IMR-90 (cell line): ENCODE data around the gene VPS8. TPM values are rescaled to one million over a fixed set of nuclear protein-coding genes. Genes with fewer than 3 reads are reported as not detected.
A peak's percentile ranks its signal among the peaks of the same experiment; 100 is the strongest.

Source experiments
- ATAC-seq: fragments of 200-7000 bp; cut with Tn5 transposase; 2 replicates; pipeline ENCODE4 v1.9.1; 2020; ENCODE audit warnings: low read depth, mild to moderate bottlenecking, moderate library complexity
- BruUV-seq: library from RNA; stranded (reverse); fragments of 400-500 nt; replicated peaks from 2 replicates; lab custom pipeline; 2021; lab: Mats Ljungman, UMichigan
- CTCF ChIA-PET: fragments of 300-600 bp; formaldehyde crosslinking; extraction: SDS; loops from one replicate; lab custom pipeline; 2021; ENCODE audit warnings: antibody characterized with exemption; lab: Yijun Ruan, JAX
- POLR2A ChIA-PET: fragments of 300-600 bp; sonication (Branson Sonifier 250); formaldehyde crosslinking; loops from one replicate; lab custom pipeline; 2022; ENCODE audit warnings: antibody characterized with exemption; ENCODE audit not compliant: unreplicated experiment; lab: Charles Lee
- DNase-seq: peaks from one replicate; pipeline ENCODE4 v3.0.0; 2013
- H2AFZ ChIP-seq: replicated peaks from 2 replicates; pipeline ENCODE3; 2013; ENCODE audit warnings: low read length, mild to moderate bottlenecking; ENCODE audit not compliant: poor library complexity
- H2AK5ac ChIP-seq: 2 replicates; pipeline ENCODE4 v1.6.1; 2013; ENCODE audit warnings: low read depth, low read length, inconsistent platforms
- H2AK9ac ChIP-seq: replicated peaks from 2 replicates; pipeline ENCODE3; 2013; ENCODE audit warnings: mild to moderate bottlenecking, low read depth, low read length, moderate library complexity; ENCODE audit not compliant: poor library complexity
- H2BK120ac ChIP-seq: 2 replicates; pipeline ENCODE4 v1.6.1; 2013; ENCODE audit warnings: low read depth, low read length, inconsistent platforms
- H2BK15ac ChIP-seq: 3 replicates; pipeline ENCODE4 v1.6.1; 2013; ENCODE audit warnings: low read depth, low read length, inconsistent platforms
- H2BK20ac ChIP-seq: 2 replicates; pipeline ENCODE4 v1.6.1; 2013; ENCODE audit warnings: low read depth, mild to moderate bottlenecking, inconsistent platforms, low read length, moderate library complexity
- H2BK5ac ChIP-seq: 2 replicates; pipeline ENCODE4 v1.6.1; 2013; ENCODE audit warnings: mild to moderate bottlenecking, low read depth, low read length, inconsistent platforms; ENCODE audit not compliant: poor library complexity, severe bottlenecking
- H3K14ac ChIP-seq: replicated peaks from 2 replicates; pipeline ENCODE4 v1.6.1; 2013; ENCODE audit warnings: low read depth, low read length, inconsistent platforms
- H3K18ac ChIP-seq: 2 replicates; pipeline ENCODE4 v1.6.1; 2013; ENCODE audit warnings: low read depth, low read length, control low read depth
- H3K23ac ChIP-seq: 2 replicates; pipeline ENCODE4 v1.6.1; 2013; ENCODE audit warnings: low read depth, low read length, inconsistent platforms
- H3K27ac ChIP-seq: 2 replicates; pipeline ENCODE4 v1.5.1; 2013; ENCODE audit warnings: mild to moderate bottlenecking, control low read depth, low read length; ENCODE audit not compliant: insufficient read depth
- H3K27me3 ChIP-seq: 2 replicates; pipeline ENCODE4 v1.6.1; 2013; ENCODE audit warnings: low read length; ENCODE audit not compliant: control insufficient read depth, insufficient read depth
- H3K36me3 ChIP-seq: 2 replicates; pipeline ENCODE4 v1.6.1; 2013; ENCODE audit warnings: low read length, mixed read lengths; ENCODE audit not compliant: control insufficient read depth, insufficient read depth
- H3K4ac ChIP-seq: 2 replicates; pipeline ENCODE4 v1.6.1; 2013; ENCODE audit warnings: low read depth, low read length, inconsistent platforms
- H3K4me1 ChIP-seq: 2 replicates; pipeline ENCODE4 v1.6.1; 2013; ENCODE audit warnings: low read length, mixed read lengths; ENCODE audit not compliant: control insufficient read depth, insufficient read depth
- H3K4me2 ChIP-seq: 2 replicates; pipeline ENCODE4 v1.6.1; 2013; ENCODE audit warnings: low read depth, mild to moderate bottlenecking, control low read depth, low read length, moderate library complexity
- H3K4me3 ChIP-seq: 2 replicates; pipeline ENCODE4 v1.5.1; 2013; ENCODE audit warnings: low read depth, mild to moderate bottlenecking, control low read depth, low read length, moderate library complexity; ENCODE audit not compliant: insufficient read depth
- H3K56ac ChIP-seq: 2 replicates; pipeline ENCODE4 v1.6.1; 2013; ENCODE audit warnings: low read length, inconsistent platforms; ENCODE audit not compliant: insufficient read depth; ENCODE audit errors: extremely low read depth
- H3K79me1 ChIP-seq, 2 experiments: 2 replicates each; pipeline ENCODE4 v1.6.1; 2013; ENCODE audit warnings: low read length in 2 of 2, inconsistent platforms in 1 of 2, low read depth in 1 of 2
- H3K9ac ChIP-seq: 2 replicates; pipeline ENCODE4 v1.6.1; 2013; ENCODE audit warnings: low read depth, low read length, control low read depth
- H3K9me1 ChIP-seq: 2 replicates; pipeline ENCODE4 v1.6.1; 2013; ENCODE audit warnings: low read length, inconsistent platforms; ENCODE audit not compliant: insufficient read depth
- H3K9me3 ChIP-seq: 2 replicates; pipeline ENCODE4 v1.6.1; 2013; ENCODE audit warnings: low read length; ENCODE audit not compliant: control insufficient read depth, insufficient read depth
- H4K20me1 ChIP-seq: 2 replicates; pipeline ENCODE4 v1.6.1; 2013; ENCODE audit warnings: low read length, inconsistent platforms; ENCODE audit not compliant: insufficient read depth
- H4K5ac ChIP-seq: 2 replicates; pipeline ENCODE4 v1.6.1; 2013; ENCODE audit warnings: mild to moderate bottlenecking, low read depth, low read length, control low read depth
- H4K8ac ChIP-seq, 2 experiments: 2 replicates each; pipeline ENCODE4 v1.6.1; 2013; ENCODE audit warnings: low read depth in 2 of 2, low read length in 2 of 2, control low read depth in 1 of 2, inconsistent platforms in 1 of 2
- H4K91ac ChIP-seq: 2 replicates; pipeline ENCODE4 v1.6.1; 2013; ENCODE audit warnings: low read depth, low read length, inconsistent platforms; ENCODE audit not compliant: insufficient read depth
- BHLHE40 ChIP-seq: fragments of 150-350 bp; IDR thresholded peaks from 2 replicates; pipeline ENCODE4 v1.6.1; 2016; ENCODE audit warnings: mild to moderate bottlenecking, low read depth, low read length
- MAFK ChIP-seq: IDR thresholded peaks from 2 replicates; pipeline ENCODE4 v1.6.1; 2012; ENCODE audit warnings: low read depth, low read length, improper control_type of control experiment
- MXI1 ChIP-seq: IDR thresholded peaks from 2 replicates; pipeline ENCODE4 v1.6.1; 2012; ENCODE audit warnings: low read depth, mild to moderate bottlenecking, low read length, moderate library complexity, borderline replicate concordance
- RAD21 ChIP-seq: IDR thresholded peaks from 2 replicates; pipeline ENCODE4 v1.6.1; 2012; ENCODE audit warnings: low read length, improper control_type of control experiment
- RCOR1 ChIP-seq: IDR thresholded peaks from 2 replicates; pipeline ENCODE4 v1.6.1; 2012; ENCODE audit warnings: mild to moderate bottlenecking, low read length, improper control_type of control experiment; ENCODE audit not compliant: insufficient replicate concordance
- WGBS, 2 experiments: methylation state at CpG; one replicate each; pipeline versions ENCODE4 v1.1.5 to v1.1.7; 2013; ENCODE audit warnings: missing lambda C conversion rate in 2 of 2; ENCODE audit not compliant: insufficient read length in 1 of 2; ENCODE audit errors: extremely low coverage in 2 of 2; 5-methylcytosine and 5-hydroxymethylcytosine counted together
- dilution Hi-C: fragments of 300-500 bp; cut with HindIII; formaldehyde crosslinking; loops from one replicate; pipeline ENCODE4 v1.14.3; 2018; ENCODE audit warnings: low sequenced_read_pairs; ENCODE audit not compliant: unreplicated experiment
- in situ Hi-C: fragments of 300-500 bp; cut with MboI; formaldehyde crosslinking; loops from 3 replicates; pipeline ENCODE4 v1.14.3; 2019; ENCODE audit warnings: low sequenced_read_pairs, inconsistent platforms, mixed read lengths
- intact Hi-C: fragments of 100-400 bp; cut with micrococcal nuclease; formaldehyde crosslinking; loops from 2 replicates; pipeline ENCODE4 v1.10.0; 2022
- polyA plus RNA-seq, 3 experiments: library from polyadenylated mRNA; depleted of rRNA; stranded (reverse); fragments of >200 nt; gene quantifications; 2 replicates each; pipeline ENCODE4 v1.2.3, GENCODE V29; 2012; ENCODE audit warnings: low replicate concordance in 1 of 3
- total RNA-seq: library from RNA; depleted of rRNA; stranded (reverse); fragments of >200 nt; gene quantifications from 2 replicates; pipeline ENCODE4 v1.2.3, GENCODE V29; 2012
- TF ChIP-seq, protein P1 (sequence below): fragments of 150-350 bp; IDR thresholded peaks from 2 replicates; pipeline ENCODE4 v1.6.1; 2016; ENCODE audit warnings: low read depth, mild to moderate bottlenecking, low read length, moderate library complexity, borderline replicate concordance

Gene VPS8
- total and polyA plus RNA-seq, 2 of the 4 experiments (the other 2 are of a cell fraction) = 14.0 to 56.1 TPM

- H2AK9ac ChIP-seq = peak overlapping the region; percentile 6
- H3K36me3 ChIP-seq = no peaks in the 10 kb centered on the region
- peak overlapping the region in 1 of 2 experiments; percentile 72; a peak in 2 of 4 replicates for H4K8ac ChIP-seq
- no peak overlapping the region for H3K9ac ChIP-seq
- 0 out of 2 replicates have a peak overlapping the region, but pooled peaks have one; percentile 5 for H4K5ac ChIP-seq
- peak overlapping the region; percentile 36; the same call in 1 of the 3 replicates for H2BK15ac ChIP-seq
- H3K9me3 ChIP-seq = no peaks in the 10 kb centered on the region
- H3K14ac ChIP-seq = peak overlapping the region; percentile 41; the same call in 1 of the 2 replicates
- DNase-seq (peak; percentile 38), ATAC-seq (no peak)
- peak overlapping the region; percentile 15 for H2BK5ac ChIP-seq
- no peak overlapping the region for H3K56ac ChIP-seq
- peaks cover 25% of the 10 kb centered on the region for H3K9me1 ChIP-seq
- intact Hi-C loops = no loop called here
- dilution Hi-C loops = no loop called here
- H3K4me2 ChIP-seq = no peak overlapping the region
- TF ChIP-seq, protein P1, sequence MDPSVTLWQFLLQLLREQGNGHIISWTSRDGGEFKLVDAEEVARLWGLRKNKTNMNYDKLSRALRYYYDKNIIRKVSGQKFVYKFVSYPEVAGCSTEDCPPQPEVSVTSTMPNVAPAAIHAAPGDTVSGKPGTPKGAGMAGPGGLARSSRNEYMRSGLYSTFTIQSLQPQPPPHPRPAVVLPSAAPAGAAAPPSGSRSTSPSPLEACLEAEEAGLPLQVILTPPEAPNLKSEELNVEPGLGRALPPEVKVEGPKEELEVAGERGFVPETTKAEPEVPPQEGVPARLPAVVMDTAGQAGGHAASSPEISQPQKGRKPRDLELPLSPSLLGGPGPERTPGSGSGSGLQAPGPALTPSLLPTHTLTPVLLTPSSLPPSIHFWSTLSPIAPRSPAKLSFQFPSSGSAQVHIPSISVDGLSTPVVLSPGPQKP = no peak
- TF ChIP-seq MAFK = no peak
- no peak for TF ChIP-seq RCOR1
- no peak for TF ChIP-seq MXI1
- TF ChIP-seq RAD21 = no peak
- no peak for TF ChIP-seq BHLHE40
- H4K20me1 ChIP-seq = no peaks in the 10 kb centered on the region
- ChIA-PET CTCF (interaction anchor here (1.0 kb wide), 1 partner anchor 222 kb away, joined by 6 read pairs; the partner anchor contains the start of gene EPHB3), POLR2A (no interaction called here)
- in situ Hi-C loops = no loop called here
- H3K27ac ChIP-seq = no peak overlapping the region
- H4K91ac ChIP-seq = peak overlapping the region; percentile 80
- H2AK5ac ChIP-seq = peak overlapping the region; percentile 94
- no peaks in the 10 kb centered on the region for H3K79me1 ChIP-seq
- peak overlapping the region; percentile 94 for H2BK120ac ChIP-seq
- H3K4ac ChIP-seq = peak overlapping the region; percentile 93
- 96% methylated on average over 5 of the region's 7 CpGs; no CpG with 5 or more reads in 1 of the 2 experiments for WGBS, 2 experiments
- H3K4me1 ChIP-seq = peaks cover 19% of the 10 kb centered on the region
- H3K27me3 ChIP-seq = no peaks in the 10 kb centered on the region
- peak overlapping the region; percentile 85 for H2BK20ac ChIP-seq
- no TSS peak for BruUV-seq
- peak overlapping the region; percentile 13; the same call in 1 of the 2 replicates for H3K18ac ChIP-seq
- H3K4me3 ChIP-seq = no peak overlapping the region
- H2AFZ ChIP-seq = peak overlapping the region; percentile 80
- peak overlapping the region; percentile 83; the same call in 1 of the 2 replicates for H3K23ac ChIP-seq
Observed at GRCh38 chr3:184783319-184783718, 28.6 kb upstream of the VPS8 start.
